GM21381 (cell line): ENCODE data around the gene ASXL3.

Source experiments
- ATAC-seq: cut with Tn5 transposase; IDR thresholded peaks from one replicate; pipeline ENCODE4 v1.9.1; 2021; ENCODE audit warnings: mild to moderate bottlenecking, moderate library complexity; ENCODE audit not compliant: unreplicated experiment

The ASXL3 gene

DNA sequence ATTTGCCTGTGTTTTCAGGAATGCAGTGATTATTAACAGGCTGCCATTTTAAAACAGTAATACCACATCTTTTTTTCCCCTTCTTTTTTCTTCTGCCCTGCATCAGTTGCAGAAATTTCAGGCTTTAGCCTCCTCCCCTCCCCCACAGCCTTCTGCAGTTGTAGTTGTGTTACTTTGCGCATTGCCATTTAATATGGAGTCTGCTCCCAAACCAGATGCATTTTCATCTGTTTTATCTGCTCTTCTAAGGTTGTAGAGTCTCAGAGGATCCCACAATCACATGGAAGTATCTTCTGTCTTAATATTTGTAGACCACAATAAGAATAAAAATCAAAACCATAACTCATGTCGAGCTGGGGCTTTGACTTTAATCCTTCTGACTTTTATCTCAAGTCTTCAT, 3.8 kb downstream of the ASXL3 start:
- no peak for ATAC-seq

DNA sequence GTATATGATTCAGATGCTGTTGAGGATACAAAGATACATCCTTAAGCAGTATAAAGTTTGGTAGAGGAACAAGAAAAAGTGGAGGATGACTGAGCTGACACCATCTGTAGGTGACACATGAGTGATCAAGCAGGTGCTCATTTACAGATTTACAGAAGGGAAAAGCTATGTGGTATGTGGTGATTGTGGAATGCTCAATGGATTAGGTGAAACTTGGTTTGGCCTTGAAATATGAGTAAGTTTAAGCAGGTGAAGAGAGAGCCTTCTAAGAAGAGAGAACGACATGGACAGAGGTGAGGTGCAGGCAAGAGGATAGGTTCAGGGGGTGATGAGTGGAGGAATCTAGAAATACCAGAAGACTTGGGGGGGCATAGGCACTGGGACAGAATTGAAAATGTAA, 5.9 kb downstream of the ASXL3 start:
- no peak for ATAC-seq

DNA sequence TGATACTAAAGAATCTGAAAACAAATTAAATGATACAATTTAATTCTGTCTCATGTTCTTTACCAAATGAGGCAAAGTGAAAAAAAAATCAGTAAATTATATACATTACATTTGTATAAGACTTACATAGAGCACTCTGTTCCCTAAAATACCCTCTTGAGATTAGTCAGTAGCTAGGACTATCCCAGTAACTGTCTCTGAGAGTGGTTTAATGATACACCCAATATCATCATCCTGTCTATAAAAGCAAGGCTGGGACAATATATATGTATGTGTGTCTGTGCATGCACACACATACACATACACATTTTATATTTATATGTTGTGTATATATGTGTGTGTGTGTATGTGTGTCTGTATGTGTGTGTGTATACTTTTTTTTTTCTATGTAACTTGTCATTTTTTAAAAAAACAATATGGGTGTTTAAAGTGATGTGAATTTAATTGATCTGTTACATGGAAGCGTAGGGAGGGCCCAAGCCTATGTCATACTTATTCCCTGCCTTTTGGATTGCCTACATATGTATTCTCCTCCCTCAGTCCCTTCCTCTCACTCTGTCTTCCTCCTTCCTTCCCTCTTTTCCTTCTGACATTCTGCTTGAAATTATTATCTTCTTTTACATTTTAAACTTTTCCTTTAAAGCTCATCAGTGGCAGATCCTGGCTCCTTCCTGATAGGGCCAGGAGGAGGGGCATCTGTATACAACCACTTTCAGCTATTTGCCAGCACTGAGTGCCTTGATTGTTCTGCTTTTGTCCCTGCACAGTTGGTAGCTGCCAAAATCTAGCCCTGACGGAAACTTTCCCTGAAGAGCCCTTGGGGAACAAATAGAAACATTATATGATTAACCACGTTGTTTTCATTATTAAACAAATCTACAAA, 6.8 kb downstream of the ASXL3 start:
- no peak for ATAC-seq

DNA sequence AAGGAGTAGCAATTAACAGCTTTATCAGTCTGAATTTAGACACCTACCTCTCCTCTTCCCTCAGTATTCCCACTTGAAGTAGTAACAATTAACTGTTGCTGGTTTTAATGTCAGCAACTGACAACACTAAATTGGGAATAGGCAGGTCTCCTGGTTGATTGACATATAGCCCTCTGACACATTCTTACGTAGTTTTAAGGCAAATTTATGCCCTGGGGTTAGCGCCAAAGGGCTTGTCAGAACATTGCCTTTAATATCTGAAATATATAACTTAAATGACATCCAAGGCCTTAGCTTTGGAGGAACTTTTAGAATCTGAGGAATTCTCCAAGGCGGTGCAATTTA, 7.4 kb downstream of the ASXL3 start:
- no peak for ATAC-seq

DNA sequence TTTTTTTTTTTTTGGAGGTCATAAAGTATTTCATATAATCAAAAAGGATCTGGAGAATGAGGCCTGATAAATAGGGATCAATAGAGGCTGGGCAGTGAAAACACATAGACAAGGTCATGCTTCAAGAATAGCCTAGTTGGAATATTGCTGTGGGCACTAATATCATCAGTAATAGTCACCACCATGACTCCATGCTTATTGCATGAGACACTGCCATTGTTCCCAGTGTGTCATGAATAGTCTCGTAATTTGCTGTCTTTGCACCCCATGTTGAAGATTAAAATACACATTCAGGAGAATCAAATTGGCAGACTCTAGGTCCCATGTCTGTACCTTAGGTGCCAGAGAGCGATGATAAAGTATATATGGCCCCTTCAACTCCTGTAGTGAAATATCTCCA, 10.3 kb downstream of the ASXL3 start:
- ATAC-seq: no peak

DNA sequence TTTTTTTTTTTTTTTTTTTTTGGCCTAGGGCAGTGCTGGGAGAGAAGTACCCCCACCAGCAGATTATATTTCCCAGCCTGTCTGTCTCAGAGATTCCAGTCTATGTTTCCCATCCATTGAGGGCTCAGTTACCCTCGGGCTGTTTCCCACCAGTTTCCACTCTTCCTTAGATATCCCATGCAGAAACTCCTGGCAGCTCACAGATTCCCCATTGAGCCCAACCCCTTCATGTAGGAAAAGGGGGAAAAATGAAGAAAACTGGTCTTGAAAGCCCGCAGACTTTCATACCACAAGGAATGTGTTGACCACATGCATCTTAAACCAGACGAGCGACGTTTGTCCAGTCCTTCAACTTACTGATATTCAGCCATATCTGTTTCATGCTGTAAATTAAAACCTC, 15.2 kb downstream of the ASXL3 start:
- ATAC-seq: no peak

DNA sequence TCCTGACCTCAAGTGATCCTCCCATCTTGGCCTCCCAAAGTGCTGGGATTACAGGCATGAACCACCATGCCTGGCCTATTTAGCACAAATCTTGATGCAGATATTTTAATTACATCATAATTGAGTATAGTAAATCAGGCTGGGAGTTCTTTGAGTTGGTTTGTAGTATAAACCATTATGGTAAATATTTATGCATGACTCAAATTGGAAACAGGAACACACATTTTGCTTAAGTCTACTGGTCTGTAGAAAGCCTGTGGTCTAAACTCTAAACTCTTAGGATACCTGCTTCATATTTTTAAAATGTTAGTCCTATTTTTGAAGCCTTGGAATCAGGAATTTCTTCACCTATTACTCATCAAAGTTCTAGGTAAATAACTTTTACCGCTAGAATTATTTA, 16.8 kb downstream of the ASXL3 start:
- ATAC-seq: no peak

DNA sequence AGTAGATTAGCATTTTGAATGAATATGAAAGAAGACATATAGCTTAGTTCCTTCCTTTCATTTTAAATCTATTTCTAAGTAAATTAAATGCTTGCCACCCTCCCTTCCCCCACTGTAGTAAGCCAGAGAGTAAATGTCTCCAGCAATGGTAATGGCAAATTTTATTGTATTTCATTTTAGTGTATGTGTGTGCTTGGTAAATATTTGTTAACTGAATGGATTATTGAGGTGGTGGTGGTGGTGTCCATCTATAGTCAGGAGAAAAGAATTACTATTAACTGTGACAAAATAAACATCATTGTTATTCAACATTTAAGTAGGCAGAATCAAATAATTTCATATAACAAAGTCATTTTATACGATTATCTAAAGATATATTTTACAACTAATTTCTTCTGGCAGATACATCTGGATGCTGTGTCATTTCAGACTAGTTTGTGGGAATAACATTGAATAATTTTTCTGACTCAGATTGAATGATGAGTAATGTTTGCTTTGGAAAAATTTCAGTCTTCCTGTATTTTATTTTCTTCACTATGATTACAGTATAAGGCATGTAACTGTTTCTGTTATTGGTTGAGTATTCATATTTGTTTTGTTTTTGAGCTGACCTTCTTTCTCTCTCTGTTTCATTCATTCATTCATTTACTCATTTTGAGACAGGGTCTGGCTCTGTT, 18.3 kb downstream of the ASXL3 start:
- no peak for ATAC-seq

DNA sequence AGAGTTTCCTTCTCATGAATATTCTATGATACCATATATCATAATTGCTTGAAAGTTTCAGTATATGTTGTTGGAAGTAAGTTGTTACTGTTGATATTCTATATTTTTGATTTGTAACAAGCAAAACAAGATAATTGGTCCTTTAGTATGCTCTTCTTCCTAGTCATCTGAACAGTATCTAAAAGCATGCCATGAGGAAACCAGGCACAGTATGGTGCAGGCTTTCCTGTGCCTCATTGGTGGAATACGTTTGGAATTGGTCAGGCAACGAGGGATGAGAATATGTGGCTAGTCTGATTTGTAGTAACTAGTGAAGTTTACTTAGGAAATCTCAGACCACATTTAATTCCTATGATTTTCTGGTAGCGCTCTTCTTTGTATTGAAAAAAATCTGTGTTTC, 22.8 kb downstream of the ASXL3 start:
- ATAC-seq: no peak

DNA sequence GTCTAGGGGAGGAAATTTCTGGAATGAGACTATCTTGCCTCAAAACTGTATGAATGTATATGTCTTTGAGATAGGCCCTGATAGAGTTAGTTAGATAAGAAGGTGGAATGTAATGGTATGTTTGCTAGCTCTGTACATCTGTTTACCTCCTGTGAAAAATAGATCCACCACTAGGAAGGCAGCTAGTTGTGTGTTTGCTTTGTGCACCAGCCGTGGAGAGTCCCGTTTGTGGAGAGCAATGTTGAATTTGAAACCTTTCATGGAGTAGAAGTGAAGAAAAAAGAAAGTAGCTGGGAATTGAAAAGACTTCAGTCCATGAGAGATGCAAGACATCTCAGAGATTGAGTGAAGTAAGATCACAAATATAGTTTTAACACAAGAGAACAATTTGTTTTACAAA, 25.4 kb downstream of the ASXL3 start:
- no peak for ATAC-seq

DNA sequence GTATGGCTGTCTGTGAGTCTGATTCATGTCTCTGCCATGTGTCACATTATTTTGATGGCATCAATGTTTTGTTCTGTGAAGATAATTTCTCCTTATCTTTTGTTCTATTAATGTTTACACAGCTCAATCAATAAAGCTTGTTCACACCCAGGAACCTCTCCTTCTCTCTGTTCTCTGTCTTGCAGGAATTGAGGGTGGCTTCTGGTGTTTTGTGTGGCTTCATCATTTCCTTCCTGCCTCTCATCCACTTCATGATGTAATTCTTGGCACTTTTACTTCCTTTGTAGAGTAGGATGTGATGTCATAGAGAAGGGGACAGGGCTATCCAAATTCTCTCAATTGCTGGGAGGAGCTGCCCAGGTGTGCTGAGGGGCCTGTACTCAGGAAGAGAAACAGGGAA, 27.2 kb downstream of the ASXL3 start:
- no peak for ATAC-seq

DNA sequence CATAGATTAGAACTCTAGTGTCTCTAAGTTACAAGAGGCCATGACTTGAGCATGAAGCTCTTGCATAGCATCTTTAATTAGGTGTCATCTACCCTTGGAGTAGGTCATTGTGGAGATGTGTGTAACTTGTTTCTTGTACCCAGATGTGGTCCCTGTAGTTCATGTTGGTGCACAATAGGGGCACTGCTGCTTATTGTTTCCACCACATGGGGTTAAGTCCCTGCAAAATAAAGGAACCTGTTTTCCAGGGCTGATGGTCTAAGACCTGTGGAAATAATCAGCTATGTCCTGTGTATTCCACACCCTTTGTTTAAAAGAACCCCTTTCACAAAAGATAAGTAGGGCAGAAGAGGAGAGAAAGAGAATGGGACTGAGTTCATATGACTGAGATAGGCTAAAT, 28.6 kb downstream of the ASXL3 start:
- no peak for ATAC-seq

DNA sequence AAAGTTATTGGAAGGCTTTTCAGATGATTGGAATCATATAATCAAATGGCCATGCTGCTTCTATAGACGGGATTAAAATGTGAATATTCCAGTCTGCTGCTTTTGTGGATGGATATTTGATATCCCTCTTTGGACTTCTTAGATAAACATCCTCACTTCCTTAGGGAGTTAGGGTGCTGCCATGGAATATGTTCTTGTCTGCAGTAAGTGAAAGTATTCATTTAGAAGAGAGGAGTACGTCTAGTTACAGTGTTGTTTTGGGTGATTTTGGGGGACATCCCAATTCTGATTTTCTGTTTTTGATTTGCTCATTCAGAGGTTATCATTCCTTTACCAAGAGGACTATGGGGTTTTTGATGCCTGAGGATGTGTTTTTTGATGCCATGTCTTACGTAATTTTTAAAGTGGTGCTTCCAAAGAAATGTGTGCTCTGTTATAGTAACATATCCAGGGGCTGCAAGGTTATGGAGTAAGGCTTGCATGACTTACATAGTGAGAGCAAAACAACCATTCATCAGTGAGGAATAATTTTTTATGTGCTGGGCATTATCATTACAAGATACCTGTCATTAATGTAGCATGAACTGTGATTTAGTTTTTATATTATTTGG, 33.6 kb downstream of the ASXL3 start:
- ATAC-seq: no peak

DNA sequence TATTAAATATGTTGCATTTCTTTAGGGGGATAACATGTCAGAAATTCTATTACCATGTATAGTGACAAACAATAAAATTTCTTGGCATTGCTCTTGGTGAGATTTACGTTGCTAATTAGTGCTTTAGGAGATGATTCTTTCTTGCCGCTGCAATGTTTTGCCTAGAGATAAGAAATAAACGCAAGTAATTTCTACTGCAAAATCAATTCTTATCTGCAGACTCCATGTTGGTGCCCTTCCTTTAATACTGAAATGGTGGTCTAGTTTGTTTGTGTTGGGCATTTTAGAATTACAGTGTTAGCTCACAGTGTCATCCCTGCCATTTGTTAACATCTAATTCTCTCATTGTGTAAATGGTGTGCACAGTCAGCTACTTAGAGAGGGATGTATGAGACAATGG, 34.6 kb downstream of the ASXL3 start:
- ATAC-seq: no peak

DNA sequence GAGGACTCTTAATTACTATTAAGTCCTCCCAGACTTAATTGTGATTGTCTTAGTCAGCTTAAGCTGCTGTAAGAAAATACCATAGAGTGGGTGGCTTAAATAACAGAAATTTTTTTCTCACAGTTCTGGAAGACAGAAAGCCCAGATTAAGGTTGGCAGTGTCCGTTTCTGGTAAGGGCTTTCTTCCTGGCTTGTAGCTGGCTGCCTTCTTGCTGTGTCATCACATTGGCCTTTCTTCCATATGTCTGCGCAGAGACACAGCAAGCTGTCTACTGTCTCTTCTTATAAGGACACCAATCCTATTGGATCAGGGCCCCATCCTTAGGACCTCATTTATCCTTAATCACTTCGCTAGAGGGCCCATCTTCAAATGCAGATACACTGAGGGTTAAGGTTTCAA, 38.5 kb downstream of the ASXL3 start:
- ATAC-seq: no peak

DNA sequence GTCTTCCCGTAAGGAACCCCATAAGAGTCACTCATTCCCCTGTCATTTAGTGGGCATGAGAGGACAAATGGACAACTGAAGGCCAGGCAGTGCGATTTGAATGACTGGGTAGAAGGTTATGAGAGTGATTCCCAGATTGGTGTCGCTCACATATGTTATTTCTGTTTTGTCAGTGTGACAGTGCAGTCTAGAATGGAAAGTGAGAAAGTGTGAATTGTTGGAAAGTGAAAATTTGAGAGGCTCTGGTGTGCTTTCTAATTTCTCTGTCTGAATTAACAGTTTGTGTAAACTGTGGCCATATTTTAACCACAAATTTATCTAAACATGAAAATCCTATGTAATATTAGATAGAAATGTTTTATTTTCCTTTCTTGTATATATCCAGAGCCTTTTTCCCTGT, 49.1 kb downstream of the ASXL3 start:
- no peak for ATAC-seq

DNA sequence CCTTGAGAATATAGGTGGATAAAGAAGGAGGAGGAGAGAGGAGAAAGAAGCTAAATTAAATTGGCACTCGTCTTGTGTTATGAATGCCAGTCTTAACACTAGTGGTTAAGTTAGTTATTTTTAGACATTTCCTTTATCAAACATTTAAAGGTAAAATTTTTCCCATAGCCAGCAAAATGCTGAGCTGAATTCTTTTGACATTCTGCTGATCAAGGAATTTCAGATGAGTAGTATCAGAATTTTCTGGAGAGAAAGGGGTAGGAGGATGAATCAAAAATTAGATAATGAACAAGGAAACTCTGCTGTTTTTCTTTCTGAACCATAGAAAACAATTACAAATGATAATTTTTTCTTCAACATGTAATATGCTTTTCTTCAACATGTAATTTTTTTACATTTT, 52.5 kb downstream of the ASXL3 start:
- ATAC-seq: no peak

DNA sequence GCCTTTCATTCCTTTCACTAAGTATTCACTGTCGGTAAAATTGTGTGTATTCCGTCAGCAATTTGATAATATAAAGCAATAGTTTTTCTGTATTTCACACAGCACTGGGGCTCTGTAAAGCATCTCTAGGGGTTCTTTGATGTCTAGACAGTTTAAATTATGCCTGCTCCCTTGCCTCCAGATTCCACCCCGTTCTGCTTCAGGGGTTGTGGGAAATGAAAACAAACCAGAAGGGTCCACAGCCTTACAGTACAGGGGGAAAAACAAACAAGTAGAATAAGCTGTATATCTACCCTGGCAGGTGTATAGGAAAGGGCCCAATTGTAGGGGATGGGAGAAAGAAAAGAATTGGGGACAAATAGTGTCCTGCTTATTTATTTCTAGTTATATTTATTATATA, 63.1 kb downstream of the ASXL3 start:
- ATAC-seq: no peak

DNA sequence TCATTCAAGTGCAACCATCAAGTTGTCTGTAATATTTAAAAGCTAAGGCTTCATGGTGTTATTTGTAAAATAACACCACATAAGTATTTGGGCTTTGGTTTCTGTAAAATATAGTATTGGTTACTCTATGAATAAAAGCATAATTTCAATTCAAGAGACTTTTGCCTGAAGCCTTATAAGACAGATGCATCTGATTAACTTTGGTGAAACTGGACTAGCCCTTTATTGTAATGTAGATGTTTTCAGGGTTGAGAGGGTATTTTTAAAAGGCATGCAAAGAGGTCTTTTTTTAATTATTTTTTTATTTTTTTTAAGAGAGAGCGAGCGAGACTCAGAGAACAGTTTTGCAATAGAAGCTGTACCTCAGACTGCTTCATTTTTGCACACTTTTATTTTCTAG, 66.5 kb downstream of the ASXL3 start:
- ATAC-seq: no peak

DNA sequence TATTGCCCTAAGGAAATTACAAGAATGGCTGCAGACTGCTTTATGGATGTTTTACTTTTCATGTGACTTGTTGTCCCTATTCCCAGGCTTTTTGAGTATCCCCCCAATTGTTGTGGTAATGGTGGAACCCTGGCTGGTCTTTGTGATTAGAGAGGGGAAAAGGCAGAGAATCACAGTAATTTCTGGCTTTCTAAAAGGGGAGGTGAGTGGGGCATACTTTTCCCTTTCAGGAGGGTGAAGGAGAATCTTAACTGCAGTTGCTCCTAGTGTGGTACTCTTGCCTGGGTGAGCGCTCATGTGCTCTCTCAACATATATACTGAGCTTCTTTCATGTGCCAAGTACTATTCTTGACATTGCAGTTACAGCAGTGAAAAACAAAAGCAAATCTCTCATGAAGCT, 69.3 kb downstream of the ASXL3 start:
- ATAC-seq: no peak

DNA sequence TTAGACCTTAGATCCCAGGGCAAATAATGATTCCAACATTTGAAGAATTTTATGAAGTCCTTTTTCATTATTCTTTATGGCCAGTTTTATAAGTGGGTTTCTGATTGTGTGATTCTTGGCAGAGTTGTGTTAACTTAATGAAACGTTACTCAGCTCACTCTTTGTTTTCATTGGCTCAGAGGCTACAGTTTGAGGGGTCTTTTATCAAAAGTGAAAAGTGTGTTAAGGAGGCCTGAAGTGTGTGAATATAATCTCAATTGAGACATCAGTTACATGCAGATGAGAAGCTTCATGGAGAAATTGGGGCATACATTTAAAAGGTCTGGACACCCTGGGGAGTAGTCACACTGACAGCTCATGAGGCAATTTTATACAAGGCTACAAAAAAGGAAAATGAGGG, 74.6 kb downstream of the ASXL3 start:
- ATAC-seq: no peak

DNA sequence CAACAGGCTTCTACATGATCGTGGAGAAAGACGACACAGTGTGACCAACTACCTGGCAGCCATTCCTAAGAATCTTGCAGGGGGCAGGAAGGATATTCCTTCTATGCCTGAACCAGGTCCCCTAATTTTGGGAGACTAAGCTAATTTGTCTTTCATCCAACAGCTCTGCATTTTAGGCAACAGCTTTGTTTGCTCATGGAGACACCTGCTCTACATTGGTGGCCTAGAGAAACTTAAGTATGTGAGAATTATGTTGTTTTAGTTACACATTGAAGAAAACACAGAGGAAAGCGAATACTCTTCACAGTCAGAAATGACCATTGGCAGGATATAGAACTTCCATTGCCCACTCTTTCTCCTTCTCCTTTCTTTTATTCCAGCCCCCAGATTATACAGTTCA, 75.2 kb downstream of the ASXL3 start:
- no peak for ATAC-seq
